ENCODE measurements around the gene HLA-DOA.

The HLA-DOA gene

DNA sequence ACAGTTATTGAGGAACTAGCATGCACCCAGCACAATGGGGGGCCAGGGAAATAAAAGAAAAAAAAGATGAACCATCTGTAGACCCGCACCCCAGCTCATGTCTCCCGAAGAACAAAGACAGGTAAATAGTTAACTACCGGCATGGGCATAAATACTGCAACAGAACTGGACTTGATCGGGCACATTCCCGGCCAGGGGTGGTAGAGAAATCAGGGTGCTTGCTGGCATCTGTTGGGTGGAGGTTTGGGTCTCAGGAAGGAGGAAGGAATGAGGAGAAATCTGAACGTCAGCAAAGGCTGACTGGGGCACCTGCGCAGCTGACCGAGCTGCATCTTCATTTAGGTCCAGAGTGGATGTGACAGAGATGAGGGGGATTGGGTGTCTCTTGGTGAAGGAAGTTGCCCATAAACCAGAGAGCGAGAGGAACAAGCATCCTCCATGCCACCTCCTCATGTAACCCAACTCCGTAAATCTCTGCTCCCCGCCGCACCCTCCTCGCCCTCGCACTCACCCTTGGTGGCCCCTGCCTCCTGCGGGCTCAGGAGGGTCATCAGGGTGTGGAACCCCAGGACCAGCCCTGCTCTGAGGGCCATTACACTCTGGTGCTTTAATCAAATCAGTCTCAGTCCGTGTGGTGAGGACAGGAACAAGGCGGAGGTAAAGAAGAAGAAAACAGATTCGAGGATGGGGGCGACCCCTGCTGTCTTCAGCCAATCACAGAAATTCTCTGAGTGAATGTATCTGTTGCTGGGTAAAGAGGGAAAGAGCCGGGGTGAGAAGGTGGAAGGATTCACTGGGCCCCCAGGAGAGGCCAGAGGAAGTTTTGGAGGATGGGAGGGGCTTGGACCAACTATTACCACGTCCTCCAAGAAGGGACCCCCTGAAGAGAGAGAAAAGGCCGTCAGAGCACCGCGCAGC is at the start of gene HLA-DOA:
Gene HLA-DOA (minus strand): TSS at position 648 of the 918 bp plus-strand sequence.
- no peak for DNase-seq

- no peak for DNase-seq
Measured at GRCh38 chr6:33057222-33058150, 48.1 kb upstream of the HLA-DOA start.

- DNase-seq: no peak
Measured at GRCh38 chr6:33053230-33053629, 43.8 kb upstream of the HLA-DOA start.

- DNase-seq: no peak
Measured at GRCh38 chr6:33052627-33053026, 43.2 kb upstream of the HLA-DOA start.

GRCh38 chr6:33050014-33050810 is 40.8 kb upstream of the HLA-DOA start:
- DNase-seq: no peak

DNA sequence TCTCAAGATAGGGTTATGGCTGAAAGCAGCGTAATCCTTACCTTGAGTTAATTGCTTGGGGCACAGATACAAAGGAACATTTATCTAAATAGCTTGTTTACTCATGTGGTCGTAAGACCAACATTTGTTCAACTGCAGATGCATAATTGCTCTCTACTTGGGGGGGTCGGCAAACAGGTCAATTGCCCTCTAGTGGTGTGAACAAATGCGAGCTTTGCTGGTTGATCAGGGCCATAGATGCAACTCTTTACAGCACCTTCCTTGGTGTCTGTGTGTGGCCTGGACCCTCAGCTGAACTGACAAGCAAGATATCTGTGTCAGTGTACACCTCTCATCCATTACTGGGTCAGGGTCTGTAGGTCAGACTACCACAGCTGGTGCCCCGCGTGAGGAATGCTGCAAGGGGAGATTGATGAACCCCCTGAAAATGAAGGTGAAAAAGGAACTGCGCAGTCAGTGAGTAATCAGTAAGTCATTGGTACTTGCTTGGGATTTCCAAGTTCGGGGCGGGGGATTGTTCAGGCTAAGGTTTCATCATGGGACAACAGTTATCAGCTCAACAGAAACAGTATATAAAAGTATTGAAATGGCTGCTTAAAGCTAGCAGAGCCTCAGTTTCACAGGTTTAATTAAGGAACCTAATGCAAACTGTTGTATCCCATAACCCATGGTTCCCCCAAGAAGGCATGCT is 40.1 kb upstream of the HLA-DOA start:
- no peak for DNase-seq

DNA sequence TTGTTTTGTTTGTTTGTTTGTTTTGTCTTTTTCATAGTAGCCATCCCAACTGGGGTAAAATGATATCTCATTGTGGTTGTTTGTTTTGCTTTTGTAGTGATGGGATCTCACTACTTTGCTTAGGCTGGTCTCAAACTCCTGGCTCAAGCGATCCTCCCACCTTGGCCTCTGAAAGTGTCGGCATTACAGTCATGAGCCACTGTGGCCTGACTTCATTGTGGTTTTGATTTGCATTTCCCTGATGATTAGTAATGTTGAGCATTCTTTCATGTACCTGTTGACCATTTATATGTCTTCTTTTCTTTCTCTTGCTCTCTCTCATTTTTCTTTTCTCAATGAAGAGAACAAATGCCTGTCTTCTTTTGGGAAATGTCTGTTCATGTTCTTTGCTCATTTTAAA is 30.8 kb upstream of the HLA-DOA start:
- DNase-seq: no peak

DNA sequence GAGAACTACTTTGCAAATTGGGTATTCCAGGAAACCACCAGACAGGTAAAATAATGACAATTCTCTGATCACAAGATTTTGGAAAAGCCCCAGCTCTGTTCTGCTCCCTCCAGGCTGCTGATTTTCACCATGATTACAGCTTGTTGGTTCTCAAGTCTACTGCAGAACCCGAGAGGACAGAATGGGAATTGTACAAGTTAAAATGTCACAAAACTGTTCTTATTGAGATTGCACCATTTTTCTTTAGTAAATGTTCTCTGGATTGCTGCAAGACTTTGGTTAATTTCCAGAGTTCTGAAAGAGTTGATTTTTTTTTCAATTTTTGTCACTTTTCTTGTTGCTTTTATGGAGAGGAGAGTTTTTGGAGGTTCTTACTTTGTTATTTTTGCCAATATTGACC is 27.1 kb upstream of the HLA-DOA start:
- DNase-seq: no peak

DNA sequence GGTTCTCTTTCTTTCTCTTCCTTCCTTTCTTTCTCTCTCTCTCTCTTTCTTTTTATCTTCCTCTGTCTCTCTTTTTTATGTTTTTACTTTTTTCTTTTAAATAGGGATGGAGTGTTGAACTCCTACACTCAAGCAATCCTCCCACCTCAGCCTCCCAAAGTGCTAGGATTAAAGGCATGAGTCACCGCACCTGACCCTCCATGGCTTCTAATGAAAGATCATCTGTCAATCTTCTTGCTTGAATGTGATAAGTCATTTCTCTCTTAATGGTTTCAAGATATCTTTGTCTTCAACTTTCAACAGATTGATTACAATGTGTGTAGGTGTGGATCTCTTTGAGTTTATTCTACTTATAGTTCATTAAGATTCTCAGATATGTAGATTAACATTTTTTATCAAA is 25.2 kb upstream of the HLA-DOA start:
- no peak for DNase-seq

DNA sequence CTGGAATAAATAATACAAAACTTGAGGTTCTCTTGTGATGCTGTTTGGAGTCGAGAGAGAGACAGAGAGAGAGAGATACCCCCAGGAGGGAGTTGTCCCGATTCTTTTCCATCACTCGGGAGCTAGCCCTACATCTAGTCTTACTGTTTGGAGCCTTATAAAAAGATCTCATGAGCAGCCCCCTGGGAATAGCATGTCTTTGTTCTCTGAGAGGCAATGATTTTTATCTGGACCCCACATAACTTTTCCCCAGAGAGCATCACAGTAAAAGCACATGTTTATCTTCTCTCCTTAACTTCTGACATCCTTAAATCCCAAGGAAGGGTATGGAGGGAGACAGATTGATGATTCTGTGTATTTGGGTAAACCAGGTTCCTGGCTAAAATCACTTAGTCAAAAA is 20.9 kb upstream of the HLA-DOA start:
- DNase-seq: no peak

DNA sequence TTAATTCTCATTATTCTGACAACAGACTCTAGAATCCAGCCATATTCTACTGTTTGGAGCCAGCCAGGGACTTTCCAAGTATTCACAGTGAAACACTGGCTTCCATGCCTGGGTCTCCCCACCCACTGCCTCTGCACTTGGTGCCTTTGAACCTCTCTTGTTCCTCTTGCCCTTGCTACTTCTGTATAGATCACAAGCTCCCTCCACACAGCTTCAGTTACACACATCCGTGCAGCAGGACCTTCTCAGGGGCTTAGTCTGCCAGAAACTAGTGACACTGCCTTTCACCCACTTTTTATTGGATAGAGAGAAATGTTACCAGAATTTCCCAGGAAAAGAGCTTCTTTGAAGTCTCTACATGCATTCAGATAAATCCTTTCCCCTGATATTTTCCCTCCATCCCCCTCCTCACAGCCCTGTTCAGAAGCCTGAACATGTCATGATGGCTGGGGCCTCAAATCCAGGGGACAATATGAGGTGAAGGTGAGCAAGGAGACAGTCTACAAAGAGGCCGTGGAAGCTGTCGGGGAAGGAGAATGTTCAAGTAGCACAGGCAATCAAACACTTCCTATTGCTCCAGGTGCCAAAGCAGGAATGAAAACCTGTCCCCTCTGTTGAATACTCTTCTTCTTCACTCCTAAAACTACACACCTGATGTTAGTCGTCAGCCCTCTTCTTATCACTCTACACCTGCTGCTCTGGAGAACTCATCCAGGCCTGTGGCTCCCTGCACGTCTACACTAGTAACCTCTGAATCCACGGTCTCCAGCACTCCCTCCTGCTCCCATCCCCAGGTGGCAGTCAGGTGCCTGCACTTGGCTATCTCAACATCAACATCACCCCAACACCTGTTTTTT is 20.2 kb upstream of the HLA-DOA start:
- DNase-seq: no peak

GRCh38 chr6:33028220-33028849 is 18.9 kb upstream of the HLA-DOA start:
- no peak for DNase-seq

DNA sequence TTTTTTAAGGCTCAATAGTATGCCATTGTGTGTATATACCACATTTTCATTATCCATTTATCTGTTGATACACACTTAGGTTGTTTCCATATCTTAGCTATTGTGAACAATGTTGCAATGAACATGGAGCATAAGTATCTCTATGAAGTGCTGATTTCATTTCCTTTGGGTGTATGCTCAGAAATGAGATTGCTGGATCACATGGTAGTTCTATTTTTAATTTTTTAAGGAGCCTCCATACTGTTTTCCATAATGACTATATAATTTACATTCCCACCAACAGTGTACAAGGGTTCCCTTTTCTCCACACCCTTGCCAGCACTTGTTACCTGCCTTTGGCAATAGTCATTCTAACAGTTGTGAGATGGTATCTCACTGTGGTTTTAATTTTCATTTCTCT is 15.1 kb upstream of the HLA-DOA start:
- DNase-seq: no peak

DNA sequence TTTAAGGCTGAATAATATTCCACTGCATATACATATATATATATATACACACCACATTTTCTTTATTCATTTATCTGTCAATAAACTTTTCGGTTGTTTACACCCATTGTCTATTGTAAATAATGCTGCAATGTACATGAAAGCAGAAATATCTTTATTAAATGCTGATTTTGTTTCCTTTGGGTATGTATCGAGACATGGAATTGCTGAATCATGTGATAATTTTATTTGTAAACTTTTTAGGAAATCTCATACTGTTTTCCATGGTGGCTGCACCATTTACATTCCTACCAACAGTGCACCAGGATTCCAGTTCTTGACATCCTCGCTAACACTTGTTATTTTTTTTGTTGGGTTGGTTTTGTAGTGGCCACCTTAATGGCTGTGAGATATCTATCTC is 14.1 kb upstream of the HLA-DOA start:
- DNase-seq: no peak

DNA sequence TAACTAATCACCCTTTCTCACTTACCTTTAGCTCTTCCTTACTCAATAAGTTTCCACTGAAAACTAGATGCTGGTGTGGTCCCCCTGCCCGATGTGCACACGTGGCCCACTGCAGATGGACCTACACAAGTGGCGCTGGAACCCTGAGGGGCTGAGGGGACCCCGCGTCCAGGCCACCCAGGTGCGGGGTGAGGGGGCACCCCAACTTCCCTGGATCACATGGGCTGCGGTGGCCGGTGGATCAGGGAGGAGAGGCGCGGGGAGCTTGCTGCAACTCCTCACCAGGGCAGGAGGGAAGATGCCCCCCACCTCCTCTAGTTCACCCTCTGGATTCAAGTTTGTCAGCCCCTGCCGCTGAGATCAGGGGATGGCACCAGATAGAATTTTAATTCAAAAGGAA is 12.5 kb upstream of the HLA-DOA start:
- no peak for DNase-seq

DNA sequence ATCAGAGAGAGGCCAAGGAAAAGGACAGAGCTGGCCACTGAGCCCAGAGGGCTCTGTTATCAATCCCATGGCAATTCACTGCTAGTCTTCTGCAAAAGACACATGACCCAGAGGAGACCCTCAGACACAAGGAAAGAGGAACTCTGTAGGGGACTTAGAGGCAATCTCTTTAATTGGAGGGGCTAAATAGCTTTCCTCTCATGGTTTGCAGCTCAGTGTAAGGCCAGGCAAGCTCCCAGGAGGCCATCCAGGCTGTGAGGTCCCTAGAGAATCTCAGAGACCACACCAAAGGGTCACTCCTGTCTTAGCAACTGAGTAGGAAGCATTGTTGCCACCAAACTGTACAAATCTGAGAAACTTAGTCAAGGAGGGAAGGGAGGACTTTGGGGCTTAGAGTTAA is 10.0 kb upstream of the HLA-DOA start:
- DNase-seq: no peak

DNA sequence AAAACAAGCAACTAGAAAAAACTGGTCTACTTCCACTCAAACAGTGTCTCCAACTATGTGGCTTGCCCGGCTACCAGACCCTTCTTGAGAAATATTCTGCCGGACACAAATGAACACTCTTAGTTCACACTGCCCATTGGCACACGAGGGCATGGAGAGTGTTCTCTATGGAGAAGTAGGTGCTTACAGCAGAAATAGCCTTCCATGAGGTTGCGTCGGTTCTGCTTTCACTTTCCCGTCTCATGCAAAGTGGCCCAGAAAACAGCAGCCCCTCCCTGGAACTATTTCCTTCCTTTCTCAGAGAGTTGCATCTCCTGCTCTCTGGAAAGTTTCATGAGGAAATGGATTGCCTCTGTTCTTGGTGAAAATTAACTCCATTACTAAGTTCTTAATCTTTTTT is 9.5 kb upstream of the HLA-DOA start:
- no peak for DNase-seq

DNA sequence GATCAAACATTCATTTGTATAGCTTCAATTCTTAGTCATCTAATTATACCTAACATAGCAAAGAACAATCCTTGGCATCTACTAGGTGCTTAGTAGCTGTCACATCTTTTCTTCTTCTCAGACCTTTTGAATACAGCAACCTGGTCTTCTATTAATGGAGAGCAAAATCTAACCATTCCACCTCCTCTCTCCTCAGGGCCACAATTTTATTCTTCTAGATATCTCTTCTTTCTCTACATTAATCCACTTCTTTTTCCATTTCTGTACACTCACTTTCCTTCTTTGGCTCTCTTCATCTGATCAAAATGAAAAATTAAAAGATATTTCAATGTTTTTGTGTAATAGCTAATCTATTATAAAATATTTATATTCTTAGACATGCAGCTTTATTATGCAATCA is 9.0 kb upstream of the HLA-DOA start:
- no peak for DNase-seq

DNA sequence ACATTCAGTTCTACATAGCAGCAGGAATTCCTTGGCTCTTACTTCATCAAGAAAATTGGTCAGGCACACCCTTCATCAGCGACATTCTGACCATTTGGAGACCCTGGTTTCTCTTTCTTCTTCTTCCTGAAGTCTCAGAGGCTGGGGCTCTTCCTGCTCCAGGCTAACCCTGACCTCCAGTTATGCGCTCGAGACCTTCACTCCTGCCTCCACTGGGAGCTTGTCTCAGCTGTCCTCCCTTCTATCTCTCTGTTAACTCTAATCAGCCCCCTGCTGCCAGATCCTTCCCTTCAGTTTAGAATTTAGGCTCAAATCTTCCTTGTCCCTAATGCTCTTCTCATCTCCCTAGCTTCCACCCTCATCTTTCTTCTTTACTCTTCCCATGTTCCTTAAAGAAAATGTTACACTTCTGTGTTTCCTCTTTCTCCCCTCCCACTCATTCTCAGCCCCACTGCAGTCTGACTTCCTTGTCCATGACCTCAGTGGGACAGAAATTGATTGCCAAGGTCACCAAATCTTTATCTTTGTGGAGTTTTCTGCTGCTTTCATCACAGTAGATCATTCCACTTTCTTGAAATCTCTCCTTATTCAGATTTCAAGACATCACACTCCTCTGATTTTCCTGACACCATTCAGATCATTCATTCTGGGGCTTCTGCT is 8.4 kb upstream of the HLA-DOA start:
- no peak for DNase-seq

- no peak for DNase-seq
Measured at GRCh38 chr6:33017018-33017417, 7.6 kb upstream of the HLA-DOA start.
